ENCODE measurements around the gene MMP12. TPM values are rescaled to one million over a fixed set of nuclear protein-coding genes. Genes with fewer than 3 reads are reported as not detected.

Gene MMP12
- polyA plus RNA-seq, 1 of the 3 experiments (the other 2 are of a cell fraction) = 2.0 TPM

DNA sequence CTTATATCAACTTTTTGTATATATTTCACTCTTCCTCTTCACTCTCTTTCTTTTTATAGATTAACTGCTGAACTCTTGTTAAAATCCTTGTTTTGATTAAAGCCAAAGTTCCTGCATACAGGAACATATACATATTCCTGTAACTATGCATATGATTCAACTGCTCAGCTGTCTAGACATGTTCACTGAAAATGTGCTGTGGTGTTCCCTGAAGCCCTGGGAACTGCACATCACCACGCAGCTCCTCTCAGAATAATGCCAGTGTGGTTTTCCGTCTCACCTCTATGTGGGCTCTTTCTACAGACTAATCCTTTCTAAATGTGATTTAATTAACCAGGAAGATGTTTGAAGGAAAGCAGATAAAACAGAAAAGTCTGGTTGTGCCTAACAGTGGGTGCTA is 25.6 kb upstream of the MMP12 start:
- no peaks in the 10 kb centered on the region for H3K9me2 ChIP-seq
- H3K27me3 ChIP-seq (ENCODE audit: insufficient read depth) = no peaks in the 10 kb centered on the region
- H3K9ac ChIP-seq = no peak overlapping the region
- H3K36me3 ChIP-seq (replicated peaks in 1 of 2; ENCODE audit: control insufficient read depth in 1 of 2, insufficient read depth in 2 of 2, low read length in 1 of 2) = no peaks in the 10 kb centered on the region
- H3K4me3 ChIP-seq (ENCODE audit: low read depth in 2 of 2, low read length in 1 of 2) = no peak overlapping the region
- ChIA-PET POLR2A (no interaction called here), CTCF (interaction anchor here (1.2 kb wide), 1 partner anchor 41 kb away, joined by 3 read pairs; no protein-coding TSS in a partner anchor)
- H3K79me2 ChIP-seq (ENCODE audit: insufficient read depth) = no peaks in the 10 kb centered on the region
- H3K4me1 ChIP-seq (ENCODE audit: control insufficient read depth in 1 of 2, insufficient read depth in 2 of 2, low read depth in 1 of 2, low read length in 1 of 2) = no peaks in the 10 kb centered on the region
- H3K27ac ChIP-seq (ENCODE audit: low read depth in 2 of 2, low read length in 1 of 2) = no peak overlapping the region
- 0 out of 2 replicates have a peak overlapping the region, but pooled peaks have one; percentile 48 for H2AFZ ChIP-seq (ENCODE audit: low read depth)
- H3K4me2 ChIP-seq = no peak overlapping the region
- no peaks in the 10 kb centered on the region for H4K20me1 ChIP-seq (ENCODE audit: insufficient read depth)
- no peaks in the 10 kb centered on the region for H3K9me3 ChIP-seq
- no peak for DNase-seq
- no peak for TF ChIP-seq ELF1 (IDR thresholded peaks at IDR 0.05)
- no peak for TF ChIP-seq TAF1 (IDR thresholded peaks at IDR 0.05; ENCODE audit: borderline replicate concordance, low read depth, low read length)
- 26% methylated on average over 2 of the region's 2 CpGs for WGBS (ENCODE audit: low lambda C conversion rate)
- H3F3A ChIP-seq (replicated peaks; ENCODE audit: insufficient read depth) = no peaks in the 10 kb centered on the region

DNA sequence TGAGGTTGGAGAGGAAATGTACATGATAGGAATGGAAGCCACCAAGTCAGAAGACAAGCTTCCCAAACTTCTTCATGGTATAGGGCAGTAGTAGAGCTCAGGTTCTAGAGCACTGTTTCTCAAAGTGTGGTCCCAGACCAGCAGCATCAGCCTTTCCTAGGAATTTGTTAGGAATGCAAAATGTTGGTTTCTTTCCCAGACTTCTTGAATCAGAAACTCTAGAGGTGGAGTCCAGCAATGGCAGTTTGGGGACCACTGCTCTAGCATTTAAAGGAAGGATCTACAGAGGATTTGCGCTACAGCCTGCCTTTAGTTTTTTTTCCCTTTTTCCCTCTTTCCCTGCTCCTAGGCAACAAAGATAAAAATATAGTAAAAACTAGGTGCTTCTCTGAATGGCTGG is 17.0 kb upstream of the MMP12 start:
- no peak overlapping the region for H3K4me3 ChIP-seq (ENCODE audit: low read depth in 2 of 2, low read length in 1 of 2)
- H3K4me2 ChIP-seq = no peak overlapping the region
- H3K79me2 ChIP-seq (ENCODE audit: insufficient read depth) = no peaks in the 10 kb centered on the region
- no peaks in the 10 kb centered on the region for H3K9me2 ChIP-seq
- no peaks in the 10 kb centered on the region for H4K20me1 ChIP-seq (ENCODE audit: insufficient read depth)
- no peaks in the 10 kb centered on the region for H3K36me3 ChIP-seq (replicated peaks in 1 of 2; ENCODE audit: control insufficient read depth in 1 of 2, insufficient read depth in 2 of 2, low read length in 1 of 2)
- ChIA-PET CTCF (interaction anchor here (1.2 kb wide), 1 partner anchor 11 kb away, joined by 3 read pairs; no protein-coding TSS in a partner anchor), POLR2A (no interaction called here)
- H2AFZ ChIP-seq (ENCODE audit: low read depth) = no peak overlapping the region
- no peaks in the 10 kb centered on the region for H3F3A ChIP-seq (replicated peaks; ENCODE audit: insufficient read depth)
- no peak overlapping the region for H3K9ac ChIP-seq
- H3K27me3 ChIP-seq (ENCODE audit: insufficient read depth) = no peaks in the 10 kb centered on the region
- H3K9me3 ChIP-seq = no peaks in the 10 kb centered on the region
- 94% methylated on average over 1 of the region's 1 CpG for WGBS (ENCODE audit: low lambda C conversion rate)
- TF ChIP-seq, protein P1, sequence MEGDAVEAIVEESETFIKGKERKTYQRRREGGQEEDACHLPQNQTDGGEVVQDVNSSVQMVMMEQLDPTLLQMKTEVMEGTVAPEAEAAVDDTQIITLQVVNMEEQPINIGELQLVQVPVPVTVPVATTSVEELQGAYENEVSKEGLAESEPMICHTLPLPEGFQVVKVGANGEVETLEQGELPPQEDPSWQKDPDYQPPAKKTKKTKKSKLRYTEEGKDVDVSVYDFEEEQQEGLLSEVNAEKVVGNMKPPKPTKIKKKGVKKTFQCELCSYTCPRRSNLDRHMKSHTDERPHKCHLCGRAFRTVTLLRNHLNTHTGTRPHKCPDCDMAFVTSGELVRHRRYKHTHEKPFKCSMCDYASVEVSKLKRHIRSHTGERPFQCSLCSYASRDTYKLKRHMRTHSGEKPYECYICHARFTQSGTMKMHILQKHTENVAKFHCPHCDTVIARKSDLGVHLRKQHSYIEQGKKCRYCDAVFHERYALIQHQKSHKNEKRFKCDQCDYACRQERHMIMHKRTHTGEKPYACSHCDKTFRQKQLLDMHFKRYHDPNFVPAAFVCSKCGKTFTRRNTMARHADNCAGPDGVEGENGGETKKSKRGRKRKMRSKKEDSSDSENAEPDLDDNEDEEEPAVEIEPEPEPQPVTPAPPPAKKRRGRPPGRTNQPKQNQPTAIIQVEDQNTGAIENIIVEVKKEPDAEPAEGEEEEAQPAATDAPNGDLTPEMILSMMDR (IDR thresholded peaks at IDR 0.05) = no peak
- TF ChIP-seq MXI1 (IDR thresholded peaks at IDR 0.05; ENCODE audit: low read depth, low read length) = no peak
- TF ChIP-seq RAD21 (IDR thresholded peaks at IDR 0.05; ENCODE audit: low read length) = no peak
- TF ChIP-seq TAF1 (IDR thresholded peaks at IDR 0.05; ENCODE audit: borderline replicate concordance, low read depth, low read length) = no peak
- TF ChIP-seq RXRA (IDR thresholded peaks at IDR 0.05; ENCODE audit: borderline replicate concordance, low read depth) = no peak
- no peak for TF ChIP-seq EP300 (IDR thresholded peaks at IDR 0.05; ENCODE audit: borderline replicate concordance in 1 of 2, low read depth in 1 of 2, low read length in 1 of 2)
- TF ChIP-seq, protein P2, sequence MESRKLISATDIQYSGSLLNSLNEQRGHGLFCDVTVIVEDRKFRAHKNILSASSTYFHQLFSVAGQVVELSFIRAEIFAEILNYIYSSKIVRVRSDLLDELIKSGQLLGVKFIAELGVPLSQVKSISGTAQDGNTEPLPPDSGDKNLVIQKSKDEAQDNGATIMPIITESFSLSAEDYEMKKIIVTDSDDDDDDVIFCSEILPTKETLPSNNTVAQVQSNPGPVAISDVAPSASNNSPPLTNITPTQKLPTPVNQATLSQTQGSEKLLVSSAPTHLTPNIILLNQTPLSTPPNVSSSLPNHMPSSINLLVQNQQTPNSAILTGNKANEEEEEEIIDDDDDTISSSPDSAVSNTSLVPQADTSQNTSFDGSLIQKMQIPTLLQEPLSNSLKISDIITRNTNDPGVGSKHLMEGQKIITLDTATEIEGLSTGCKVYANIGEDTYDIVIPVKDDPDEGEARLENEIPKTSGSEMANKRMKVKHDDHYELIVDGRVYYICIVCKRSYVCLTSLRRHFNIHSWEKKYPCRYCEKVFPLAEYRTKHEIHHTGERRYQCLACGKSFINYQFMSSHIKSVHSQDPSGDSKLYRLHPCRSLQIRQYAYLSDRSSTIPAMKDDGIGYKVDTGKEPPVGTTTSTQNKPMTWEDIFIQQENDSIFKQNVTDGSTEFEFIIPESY (IDR thresholded peaks at IDR 0.05; ENCODE audit: borderline replicate concordance, low read depth) = no peak
- TF ChIP-seq FOXJ3 (CRISPR knock-in tag; IDR thresholded peaks at IDR 0.05) = no peak
- no peak for TF ChIP-seq RFX5 (IDR thresholded peaks at IDR 0.05; ENCODE audit: low read length)
- TF ChIP-seq NFIC (IDR thresholded peaks at IDR 0.05; ENCODE audit: borderline replicate concordance) = no peak
- DNase-seq = no peak
- no peaks in the 10 kb centered on the region for H3K4me1 ChIP-seq (ENCODE audit: control insufficient read depth in 1 of 2, insufficient read depth in 2 of 2, low read depth in 1 of 2, low read length in 1 of 2)
- no peak overlapping the region for H3K27ac ChIP-seq (ENCODE audit: low read depth in 2 of 2, low read length in 1 of 2)

Data from SK-N-SH (cell line).